GM21367 (cell line): Measurements from ENCODE around the gene PRKAA1.

Experiments used
- ATAC-seq: cut with Tn5 transposase; IDR thresholded peaks from one replicate; pipeline ENCODE4 v1.9.1; 2021; ENCODE audit not compliant: unreplicated experiment

The PRKAA1 gene

DNA sequence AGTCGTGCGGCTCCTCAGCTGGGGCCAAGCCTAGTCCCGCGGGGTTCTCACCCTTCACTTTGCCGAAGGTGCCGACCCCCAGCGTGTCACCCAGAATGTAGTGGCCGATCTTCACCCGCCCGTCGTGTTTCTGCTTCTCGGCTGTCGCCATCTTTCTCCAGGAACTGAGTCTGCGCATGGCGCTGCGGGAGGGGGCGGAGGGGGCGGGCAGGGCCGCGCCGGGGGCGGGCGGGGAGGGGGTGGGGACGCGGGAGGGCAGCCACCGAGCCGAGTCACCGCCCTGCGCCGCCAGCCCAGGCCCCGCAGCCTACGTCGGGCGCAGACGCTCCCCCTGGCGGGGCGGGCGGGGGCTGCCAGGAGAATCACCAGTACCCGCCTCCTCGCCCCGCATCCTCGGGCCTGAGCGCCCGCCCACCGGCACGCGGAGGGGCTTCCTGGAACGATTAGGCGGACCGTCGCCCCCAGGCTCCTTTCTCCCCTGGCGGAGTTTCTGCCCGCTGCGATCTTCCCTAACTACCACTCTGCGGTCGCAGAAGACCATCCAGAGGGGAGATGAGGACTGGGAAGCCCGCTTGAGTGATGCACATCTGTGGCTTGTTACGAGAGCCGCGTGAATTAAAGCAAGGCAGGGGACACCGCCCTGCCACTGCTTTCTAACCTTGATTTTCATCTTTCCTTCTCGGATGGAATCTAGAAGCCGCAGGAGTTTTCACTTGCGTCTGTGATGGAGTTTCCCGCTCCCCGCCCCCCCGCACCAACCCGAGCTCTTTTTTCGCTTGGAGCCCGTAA, at the start of gene PRKAA1:
Gene PRKAA1 (minus strand): TSS at position 363 of the 789 bp plus-strand sequence. CDS start 185 bp downstream, at position 178.
- peak; percentile 93 for ATAC-seq

DNA sequence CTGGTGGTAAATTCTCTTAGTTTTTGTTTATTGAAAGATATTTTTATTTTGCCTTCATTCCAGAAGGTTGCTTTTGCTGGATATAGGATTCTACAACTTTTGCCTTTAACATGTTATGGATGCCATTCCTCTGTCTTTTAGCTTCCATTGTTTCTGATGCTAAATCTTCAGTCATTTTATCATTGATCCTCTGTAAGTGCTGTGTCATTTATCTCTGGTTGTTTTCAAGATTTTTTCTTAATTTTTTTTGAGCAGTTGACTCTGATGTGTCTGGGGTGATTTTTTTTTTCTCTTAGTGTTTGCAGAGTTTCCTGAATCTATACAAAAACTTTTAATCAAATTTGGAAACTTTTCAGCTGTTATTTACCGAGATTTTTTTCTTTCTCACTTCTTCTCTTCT, 49.4 kb upstream of the PRKAA1 start:
- ATAC-seq, result no peak

DNA sequence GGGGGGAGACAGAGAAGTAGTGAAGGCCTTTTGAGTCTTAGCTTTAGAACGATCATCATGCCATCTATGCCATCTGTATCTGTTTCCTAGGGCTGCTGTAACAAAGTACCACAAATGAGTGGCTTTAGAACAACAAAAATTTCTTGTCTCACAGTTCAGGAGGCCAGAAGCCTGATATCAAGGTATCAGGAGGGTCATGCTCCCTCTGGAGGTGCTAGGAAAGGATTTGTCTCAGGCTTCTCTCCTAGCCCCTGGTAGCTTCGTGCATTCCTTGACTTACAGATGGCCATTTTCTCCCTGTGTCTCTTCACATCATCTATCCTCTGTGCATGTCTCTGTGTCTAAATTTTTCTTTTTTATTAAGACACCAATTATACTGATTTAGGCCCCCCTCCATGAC, 48.2 kb upstream of the PRKAA1 start:
- ATAC-seq, result no peak

DNA sequence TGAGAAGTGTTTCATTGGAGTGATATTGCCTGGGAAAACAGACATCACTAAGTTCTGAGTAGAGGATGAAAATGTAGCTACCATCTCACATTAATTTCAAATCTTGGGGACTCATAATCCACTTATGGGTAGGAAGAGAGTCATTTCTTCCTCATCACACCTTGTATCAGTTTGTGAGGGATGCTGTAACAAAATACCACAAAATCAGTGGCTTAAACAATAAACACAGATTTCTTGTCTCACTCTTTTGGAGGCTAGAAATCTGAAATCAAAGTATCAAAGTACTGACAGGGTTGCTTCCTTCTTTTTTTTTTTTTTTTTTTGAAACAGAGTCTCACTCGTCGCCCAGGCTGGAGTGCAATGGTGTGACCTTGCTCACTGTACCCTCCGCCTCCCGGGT, 46.4 kb upstream of the PRKAA1 start:
- ATAC-seq, result no peak

DNA sequence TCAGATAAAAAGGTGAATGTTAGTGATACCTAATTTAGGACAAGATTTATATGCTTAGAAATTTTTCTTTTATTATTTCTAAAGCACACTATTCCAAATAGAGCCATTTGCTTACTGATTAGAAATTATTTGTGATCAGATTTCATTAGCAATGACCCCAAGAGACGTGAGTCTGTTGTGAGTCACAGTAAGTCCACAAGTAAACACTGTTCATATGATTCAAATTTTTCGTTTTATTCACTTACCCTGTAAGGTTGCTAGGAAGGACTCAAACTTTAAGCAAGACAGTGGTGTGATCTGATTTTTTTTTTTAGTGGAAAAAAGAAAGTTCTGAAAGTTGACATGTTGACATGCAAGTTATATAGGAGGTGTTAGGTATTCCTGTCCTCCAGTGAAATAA, 44.2 kb upstream of the PRKAA1 start:
- no peak for ATAC-seq

DNA sequence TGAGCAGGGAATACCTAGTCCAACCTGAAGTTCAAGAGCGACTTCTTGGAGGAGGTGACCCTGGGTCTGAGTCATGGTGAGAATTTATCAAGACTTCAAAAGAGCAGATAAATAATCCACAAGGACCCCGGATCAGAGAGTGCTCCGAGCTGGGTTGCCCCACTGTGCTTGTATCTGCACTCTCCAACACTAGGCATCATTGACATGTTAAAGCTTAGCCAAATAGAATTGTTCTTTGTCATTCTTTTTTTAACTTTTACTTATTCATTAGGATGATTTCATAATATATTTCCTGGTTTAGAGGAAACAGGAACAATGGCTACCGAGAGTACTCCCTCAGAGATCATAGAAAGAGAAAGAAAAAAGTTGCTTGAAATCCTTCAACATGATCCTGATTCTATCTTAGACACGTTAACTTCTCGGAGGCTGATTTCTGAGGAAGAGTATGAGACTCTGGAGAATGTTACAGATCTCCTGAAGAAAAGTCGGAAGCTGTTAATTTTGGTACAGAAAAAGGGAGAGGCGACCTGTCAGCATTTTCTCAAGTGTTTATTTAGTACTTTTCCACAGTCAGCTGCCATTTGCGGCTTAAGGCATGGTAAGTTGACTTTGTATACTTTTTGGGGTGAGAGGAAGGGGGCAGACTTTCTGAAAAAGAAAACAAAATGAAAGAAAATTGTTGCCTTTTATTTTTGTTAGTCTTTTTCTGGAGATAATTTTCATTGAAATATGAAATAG, 43.1 kb upstream of the PRKAA1 start, which contains the start of gene CARD6:
Gene CARD6 (plus strand): TSS at position 300 of the 738 bp plus-strand sequence. CDS start 16 bp downstream, at position 316.
- peak; percentile 48 for ATAC-seq

DNA sequence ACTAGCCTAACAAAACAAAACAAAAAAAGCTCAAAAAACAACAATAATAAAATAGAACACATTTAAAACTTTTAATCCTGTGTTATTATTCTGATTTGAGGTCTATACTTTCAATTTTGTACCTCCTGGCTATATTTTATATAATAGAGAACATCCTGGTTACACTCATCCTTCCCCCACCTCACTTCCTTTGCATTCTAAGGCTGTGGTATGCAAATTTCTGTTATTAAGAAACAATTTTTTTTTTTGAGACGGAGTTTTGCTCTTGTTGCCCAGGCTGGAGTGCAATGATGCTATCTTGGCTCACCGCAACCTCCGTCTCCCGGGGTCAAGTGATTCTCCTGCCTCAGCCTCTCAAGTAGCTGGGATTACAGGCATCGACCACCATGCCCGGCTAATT, 39.9 kb upstream of the PRKAA1 start:
- ATAC-seq, result no peak

DNA sequence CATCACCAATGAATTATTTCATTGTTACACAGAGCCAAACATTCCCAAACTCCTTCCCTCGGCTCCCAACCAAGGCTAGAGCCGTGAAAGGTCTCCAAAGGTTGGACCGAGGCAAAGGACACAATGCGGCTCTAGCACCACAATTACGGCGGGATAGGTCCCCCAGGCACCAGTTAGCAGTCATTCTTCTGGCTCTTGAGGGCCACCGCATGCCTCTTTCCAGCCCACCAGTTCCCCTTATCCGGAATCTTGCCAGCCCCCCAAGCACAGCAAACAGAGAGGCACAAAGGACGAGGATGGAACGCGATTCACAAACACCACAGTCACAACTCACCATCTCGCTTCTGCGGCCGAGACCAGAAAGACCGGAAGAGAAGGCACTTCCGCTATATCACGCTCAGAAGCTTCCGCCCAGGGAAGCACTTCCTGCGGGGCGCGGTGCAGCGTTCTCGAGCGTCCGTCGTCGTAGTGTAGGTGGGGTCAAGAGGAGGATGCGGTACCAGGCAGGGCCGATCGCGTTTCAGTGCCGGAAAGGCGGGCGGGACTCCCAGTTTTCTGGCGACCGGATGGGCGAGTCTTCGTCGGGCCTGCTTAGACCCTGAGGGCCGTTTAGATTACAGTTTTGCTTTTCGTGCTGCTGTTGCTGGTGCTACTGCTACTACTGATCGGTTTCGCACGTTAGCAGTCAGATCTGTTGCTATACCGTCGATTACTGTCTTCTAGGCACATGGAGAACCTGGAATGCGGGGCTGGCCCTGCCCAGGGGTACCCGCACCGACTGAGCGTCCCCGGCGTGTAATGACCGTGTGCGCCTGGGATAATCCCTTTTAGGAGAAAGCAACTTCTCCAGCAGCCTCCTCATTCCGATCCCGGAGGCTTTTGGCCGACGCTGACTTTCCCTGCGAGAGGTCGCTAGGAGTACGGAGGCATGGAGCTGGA, 36.9 kb upstream of the PRKAA1 start, which contains the start of gene RPL37:
Gene RPL37 (minus strand): TSS at position 374 of the 939 bp plus-strand sequence. CDS start 37 bp downstream, at position 337.
- ATAC-seq, result peak; percentile 97

DNA sequence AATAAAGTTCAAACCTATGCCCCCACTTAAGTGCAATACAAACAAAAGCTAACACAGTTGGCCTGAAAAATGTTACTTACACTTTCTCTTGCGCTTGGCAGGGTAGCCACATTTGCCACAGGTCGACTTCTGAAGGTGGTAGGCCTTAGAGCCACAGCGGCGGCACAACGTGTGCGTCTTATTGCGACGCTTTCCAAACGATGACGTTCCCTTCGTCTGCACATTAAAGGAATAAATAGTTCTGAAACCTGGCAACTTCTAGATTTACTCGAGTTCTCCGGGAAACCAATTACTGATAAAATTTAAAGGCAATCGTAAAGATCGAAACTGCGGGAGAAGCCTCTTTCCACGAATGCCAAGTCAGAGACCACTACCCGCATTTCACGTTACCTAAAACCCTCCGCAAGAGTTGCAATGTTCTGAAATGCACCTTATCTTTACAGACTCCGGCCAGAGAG, 36.2 kb upstream of the PRKAA1 start:
- no peak for ATAC-seq

DNA sequence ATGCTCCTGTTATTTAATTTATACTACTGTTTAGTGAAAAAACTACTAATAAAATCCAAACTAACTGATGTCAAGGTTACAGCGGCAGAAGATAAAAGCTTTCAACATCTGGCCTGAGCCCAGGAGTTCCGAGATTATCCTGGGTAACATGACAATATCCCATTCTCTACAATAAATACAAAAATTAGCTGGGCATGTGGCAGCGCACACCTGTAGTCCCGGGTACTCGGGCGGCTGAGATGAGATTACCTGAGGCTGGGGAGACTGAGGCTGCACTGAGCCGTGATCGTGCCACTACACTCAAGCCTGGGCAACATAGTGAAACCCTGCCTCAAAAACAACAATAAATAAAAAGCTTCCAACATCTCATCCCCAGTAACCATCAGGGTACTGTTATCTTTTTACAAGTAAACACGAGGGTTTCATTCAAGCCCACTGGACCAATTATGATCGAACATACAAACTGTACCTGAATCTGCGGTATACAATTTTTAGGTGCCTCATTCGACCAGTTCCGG, 35.6 kb upstream of the PRKAA1 start:
- ATAC-seq, result no peak

DNA sequence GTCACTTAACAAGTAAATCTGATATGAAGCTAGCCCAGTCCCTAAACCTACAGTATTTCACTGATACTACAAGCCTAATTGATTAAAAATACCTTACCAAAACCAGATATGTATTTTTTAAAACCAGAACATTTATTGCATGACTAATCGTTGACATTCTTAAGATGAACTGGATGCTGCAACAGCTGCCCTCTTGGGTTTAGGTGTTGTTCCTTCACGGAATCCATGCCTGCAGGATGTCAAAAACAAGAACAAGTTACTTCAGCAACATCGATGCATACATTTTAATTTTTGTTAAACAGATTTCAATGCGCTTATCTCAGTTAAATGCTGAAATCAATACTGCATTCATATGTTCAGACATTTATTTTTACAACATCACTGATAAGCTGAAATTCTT, 34.2 kb upstream of the PRKAA1 start:
- no peak for ATAC-seq

DNA sequence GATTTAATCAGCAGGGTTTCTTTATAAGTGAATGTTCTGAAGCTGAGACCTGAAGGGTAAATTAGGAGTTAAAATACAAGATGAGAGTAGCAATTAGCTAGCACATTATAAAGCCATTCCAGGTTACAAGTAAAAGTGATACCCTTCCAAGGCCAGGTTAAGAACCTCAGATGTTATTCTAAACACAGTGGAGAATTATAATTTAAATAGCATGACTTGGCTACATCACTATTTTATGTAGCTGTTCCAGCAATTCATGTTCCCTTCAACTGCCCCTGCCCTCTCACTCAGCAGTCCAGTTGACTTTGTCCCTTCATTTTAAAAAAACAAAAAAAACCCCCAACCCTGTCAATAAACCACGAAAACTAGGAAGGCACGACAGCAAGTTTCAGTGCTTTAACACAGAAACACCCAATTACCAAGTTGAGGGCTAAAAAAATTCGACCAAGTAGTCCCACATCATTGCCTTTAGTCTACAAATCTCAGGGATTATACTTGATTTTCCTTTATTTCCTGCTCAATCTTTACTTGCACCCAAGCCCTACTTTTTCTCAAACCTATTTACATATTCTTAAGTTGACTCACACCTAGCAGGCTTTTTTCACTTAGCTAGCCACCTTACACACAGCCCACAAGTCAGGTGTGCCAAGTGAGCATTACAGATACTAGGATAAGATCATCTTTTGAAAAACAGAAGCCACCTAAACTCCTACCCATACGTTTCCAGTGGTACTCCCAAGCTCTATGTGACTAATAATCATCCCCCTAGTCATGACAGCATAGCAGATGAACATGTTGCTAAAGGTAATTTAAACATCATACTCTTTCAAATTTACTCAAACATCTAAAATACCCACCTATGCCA, 33.4 kb upstream of the PRKAA1 start:
- ATAC-seq, result no peak

DNA sequence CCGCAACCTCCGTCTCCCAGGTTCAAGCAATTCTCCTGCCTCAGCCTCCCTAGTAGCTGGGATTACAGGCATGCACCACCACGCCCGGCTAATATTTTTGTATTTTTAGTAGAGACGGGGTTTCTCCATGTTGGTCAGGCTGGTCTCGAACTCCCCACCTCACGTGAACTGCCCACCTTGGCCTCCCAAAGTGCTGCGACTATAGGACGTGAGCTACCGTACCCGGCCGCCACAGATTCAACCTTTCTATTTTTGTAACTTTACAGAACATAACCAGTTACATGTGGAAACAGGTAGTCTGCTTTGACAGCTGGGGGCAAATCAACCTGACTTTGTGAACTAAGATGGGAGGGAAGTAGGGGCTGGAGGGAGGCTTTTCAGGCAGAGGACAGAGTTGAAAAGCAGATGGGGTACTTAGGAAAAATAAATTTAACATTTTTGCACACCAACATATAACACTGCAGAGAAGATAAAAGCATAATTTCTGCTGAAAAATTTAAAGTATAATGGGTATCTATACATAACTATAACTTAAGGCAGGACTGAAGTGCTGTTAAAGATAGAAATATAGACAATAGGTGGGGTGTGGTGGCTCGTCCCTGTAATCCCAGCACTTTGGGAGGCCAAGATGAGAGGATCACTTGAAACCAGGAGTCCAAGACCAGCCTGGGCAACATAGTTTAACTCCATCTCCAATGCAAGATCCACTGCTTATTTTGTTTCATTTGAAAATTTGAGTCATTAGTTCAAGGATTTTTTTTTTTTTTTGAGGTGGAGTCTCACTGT, 31.8 kb upstream of the PRKAA1 start:
- no peak for ATAC-seq

DNA sequence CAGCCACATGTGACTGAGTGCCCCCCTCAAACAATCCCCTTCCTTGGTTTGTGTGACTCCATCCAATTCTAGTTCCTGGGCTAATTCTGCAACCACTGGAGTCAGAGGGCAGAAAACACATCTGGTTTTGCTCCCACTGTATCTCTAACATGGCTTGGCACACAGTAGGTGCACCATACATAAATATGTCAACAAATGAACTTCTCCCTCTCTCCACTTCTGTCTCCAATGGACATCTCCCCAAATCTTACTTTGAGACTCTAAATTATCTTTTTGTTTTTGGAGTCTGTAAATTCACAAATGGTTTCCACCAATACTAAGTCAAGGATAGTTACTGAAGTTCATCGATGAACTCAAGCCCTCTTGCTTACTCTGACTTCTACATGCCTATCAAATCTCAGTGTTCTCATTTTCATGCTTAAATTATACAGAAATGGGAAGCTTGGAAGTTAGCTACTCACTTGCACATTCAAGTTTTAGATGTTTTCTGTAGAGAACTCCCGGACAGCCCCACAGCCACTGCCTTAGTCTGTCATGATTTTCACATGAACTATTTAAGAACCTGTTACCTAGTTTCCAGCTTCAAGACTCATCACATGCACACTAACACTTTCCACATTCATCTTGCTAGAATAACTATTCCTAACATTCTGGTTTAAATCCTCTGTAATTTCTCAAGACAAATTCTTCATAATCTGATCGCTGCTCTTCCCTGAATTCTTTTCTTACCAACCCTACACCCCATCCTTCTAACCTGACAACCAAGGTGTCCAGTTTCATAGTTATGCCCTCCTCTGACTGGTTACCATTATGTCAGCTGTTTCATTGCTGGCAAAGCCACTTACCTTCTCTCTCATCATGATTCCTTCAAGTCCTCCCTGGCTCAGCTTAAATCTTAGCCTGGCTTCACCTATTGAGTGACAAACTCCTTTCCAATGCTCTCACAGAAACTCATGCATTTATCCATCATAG, 30.8 kb upstream of the PRKAA1 start:
- ATAC-seq, result no peak

DNA sequence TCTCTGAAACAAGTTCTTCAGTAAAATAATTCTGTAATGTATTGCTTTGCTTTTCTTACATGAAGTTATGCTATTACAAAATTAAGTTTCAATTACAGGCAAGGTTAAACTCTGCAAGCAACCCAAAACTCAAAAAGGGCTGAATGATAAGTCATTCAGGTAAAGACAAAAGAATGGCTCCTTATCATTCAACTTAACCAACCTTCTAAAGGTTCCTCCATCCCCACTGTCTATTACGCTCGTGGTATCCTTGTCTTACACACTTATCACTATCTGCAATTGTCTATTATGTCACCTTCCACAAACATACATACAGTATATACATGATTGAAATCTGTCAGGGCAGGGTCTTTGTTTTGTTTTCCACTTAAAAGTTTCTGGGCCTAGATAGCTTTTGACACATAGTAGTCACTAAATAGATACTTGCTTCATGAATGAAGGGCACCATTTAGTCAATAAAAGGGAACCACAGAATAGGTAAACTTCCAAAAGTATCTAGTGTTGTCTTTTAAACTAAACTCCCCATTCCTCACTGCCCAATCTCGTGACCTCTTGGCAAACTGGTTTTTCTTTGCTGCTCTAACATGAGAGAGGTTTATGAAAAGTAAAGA, 30.0 kb upstream of the PRKAA1 start:
- no peak for ATAC-seq

DNA sequence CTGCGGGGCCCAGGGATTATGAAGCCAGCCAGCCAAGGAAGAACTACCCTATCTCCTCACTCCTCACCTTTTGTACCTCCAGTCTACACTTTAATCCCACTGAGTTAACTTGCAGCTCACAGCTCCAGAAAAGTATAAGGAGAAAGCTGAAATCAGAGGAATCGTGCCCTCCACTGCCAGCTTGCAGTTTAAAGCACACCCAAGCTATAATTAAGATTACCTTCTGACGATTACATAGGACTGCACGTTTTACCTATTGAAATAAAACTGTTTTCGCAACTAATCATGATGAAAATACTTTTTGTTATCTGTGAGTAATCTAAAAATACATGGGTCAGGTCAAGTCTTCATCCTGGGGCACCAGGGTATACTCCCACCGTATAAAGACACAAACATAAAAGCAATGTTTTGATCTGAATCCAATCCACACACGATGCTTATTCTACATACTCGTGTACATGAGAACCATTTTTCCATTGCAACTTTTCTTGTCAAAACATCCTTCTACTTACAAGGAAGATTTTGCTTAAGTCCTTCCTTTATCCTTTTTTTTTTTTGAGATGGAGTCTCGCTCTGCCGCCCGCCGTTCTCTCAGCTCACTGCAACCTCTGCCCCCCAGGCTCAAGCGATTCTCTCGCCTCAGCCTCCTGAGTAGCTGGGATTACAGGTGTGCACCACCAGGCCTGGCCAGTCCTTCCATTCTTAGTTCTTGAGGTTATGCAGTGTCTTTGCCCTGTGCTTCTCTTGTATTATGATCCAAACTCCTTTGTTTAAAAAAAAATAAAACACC, 29.2 kb upstream of the PRKAA1 start:
- ATAC-seq, result no peak
